Cardiac muscle cell (in vitro differentiated cells and primary cell): ENCODE measurements around the gene RPSA. TPM values are rescaled to one million over a fixed set of nuclear protein-coding genes. Genes with fewer than 3 reads are reported as not detected.

ENCODE experiments used
- DNase-seq, 2 donors: peaks; one replicate each; pipeline versions ENCODE4 v3.0.0 to v3.0.0-alpha.2; 2010 to 2017; ENCODE audit warnings: low read depth in 1 of 2, low spot score in 1 of 2
- H3K27ac ChIP-seq: fragments of 200-600 bp; sonication (generic); 2 replicates; pipeline ENCODE4 v1.5.1; 2016
- H3K27me3 ChIP-seq: fragments of 200-600 bp; sonication (generic); 2 replicates; pipeline ENCODE4 v1.6.0; 2016; ENCODE audit warnings: control low read depth
- H3K36me3 ChIP-seq: fragments of 200-600 bp; sonication (generic); 2 replicates; pipeline ENCODE4 v1.5.1; 2016; ENCODE audit warnings: control low read depth
- H3K4me1 ChIP-seq: fragments of 200-600 bp; sonication (generic); 2 replicates; pipeline ENCODE4 v1.8.1; 2017; ENCODE audit warnings: low read depth, mild to moderate bottlenecking, mixed run types
- H3K4me3 ChIP-seq: fragments of 200-600 bp; sonication (generic); 2 replicates; pipeline ENCODE4 v1.5.1; 2016; ENCODE audit warnings: mild to moderate bottlenecking
- H3K9me3 ChIP-seq: fragments of 200-600 bp; sonication (generic); 2 replicates; pipeline ENCODE4 v1.5.1; 2017; ENCODE audit warnings: low read depth, mild to moderate bottlenecking, control low read depth
- CTCF ChIP-seq: IDR thresholded peaks from 2 replicates; pipeline ENCODE4 v1.5.1; 2012; ENCODE audit warnings: low read depth, mild to moderate bottlenecking, low read length
- polyA plus RNA-seq: library from polyadenylated mRNA; unstranded; fragments of >200 nt; fragmentation: Nextera tagmentation; extraction: Ambion mirVana; gene quantifications from 2 replicates; pipeline ENCODE4 v1.2.1, GENCODE V29; 2016
- total RNA-seq: library from RNA; depleted of rRNA; stranded (reverse); fragments of >200 nt; gene quantifications from 2 replicates; pipeline ENCODE4 v1.2.3, GENCODE V29; 2016

Gene RPSA
- total and polyA plus RNA-seq, 2 experiments from 2014 or later = 329 to 1,073 TPM

GRCh38 chr3:39420543-39420942, 14.0 kb downstream of the RPSA start:
- Histone ChIP-seq H3K27ac (no peak overlapping the region), H3K4me1 (no peaks in the 10 kb centered on the region), H3K4me3 (no peak overlapping the region), H3K27me3 (no peaks in the 10 kb centered on the region), H3K9me3 (no peaks in the 10 kb centered on the region), H3K36me3 (no peaks in the 10 kb centered on the region)
- TF ChIP-seq CTCF = no peak
- DNase-seq = no peak

- Histone ChIP-seq H3K27me3 (no peaks in the 10 kb centered on the region), H3K27ac (no peak overlapping the region), H3K4me3 (no peak overlapping the region), H3K9me3 (no peaks in the 10 kb centered on the region), H3K36me3 (no peaks in the 10 kb centered on the region), H3K4me1 (no peaks in the 10 kb centered on the region)
- TF ChIP-seq CTCF = no peak
- no peak for DNase-seq
Observed at GRCh38 chr3:39423436-39423970, 17.0 kb downstream of the RPSA start.

GRCh38 chr3:39426312-39426711, 19.8 kb downstream of the RPSA start:
- no peak for DNase-seq
- H3K27ac ChIP-seq = no peak overlapping the region
- H3K4me3 ChIP-seq = no peak overlapping the region
- H3K27me3 ChIP-seq = no peaks in the 10 kb centered on the region
- no peaks in the 10 kb centered on the region for H3K9me3 ChIP-seq
- H3K4me1 ChIP-seq = no peaks in the 10 kb centered on the region
- no peak for TF ChIP-seq CTCF
- H3K36me3 ChIP-seq = no peaks in the 10 kb centered on the region

- Histone ChIP-seq H3K4me1 (no peaks in the 10 kb centered on the region), H3K36me3 (no peaks in the 10 kb centered on the region), H3K27ac (no peak overlapping the region), H3K27me3 (no peaks in the 10 kb centered on the region), H3K4me3 (no peak overlapping the region), H3K9me3 (no peaks in the 10 kb centered on the region)
- no peak for TF ChIP-seq CTCF
- no peak for DNase-seq
Observed at GRCh38 chr3:39427506-39427905, 21.0 kb downstream of the RPSA start.

GRCh38 chr3:39428745-39429201, 22.3 kb downstream of the RPSA start:
- Histone ChIP-seq H3K27ac (no peak overlapping the region), H3K4me3 (no peak overlapping the region), H3K27me3 (no peaks in the 10 kb centered on the region), H3K4me1 (no peaks in the 10 kb centered on the region), H3K9me3 (no peaks in the 10 kb centered on the region), H3K36me3 (no peaks in the 10 kb centered on the region)
- DNase-seq = peak in 1 of 2 donors; percentile 69
- TF ChIP-seq CTCF = no peak

GRCh38 chr3:39429466-39429865, 22.9 kb downstream of the RPSA start:
- Histone ChIP-seq H3K36me3 (no peaks in the 10 kb centered on the region), H3K4me3 (no peak overlapping the region), H3K9me3 (no peaks in the 10 kb centered on the region), H3K27me3 (no peaks in the 10 kb centered on the region), H3K27ac (no peak overlapping the region), H3K4me1 (no peaks in the 10 kb centered on the region)
- no peak for TF ChIP-seq CTCF
- no peak for DNase-seq
